H1 (cell line): ENCODE results near the gene TEX2. TPM values are rescaled to one million over a fixed set of nuclear protein-coding genes. Genes with fewer than 3 reads are reported as not detected.

ENCODE experiments used
- CTCF ChIA-PET: fragments of 300-600 bp; sonication (Branson Sonifier 250); formaldehyde crosslinking; loops from one replicate; lab custom pipeline; 2021; ENCODE audit not compliant: partially characterized antibody; lab: Charles Lee
- POLR2A ChIA-PET: fragments of 300-600 bp; sonication (Branson Sonifier 250); formaldehyde crosslinking; loops from one replicate; lab custom pipeline; 2021; ENCODE audit warnings: inconsistent platforms; ENCODE audit not compliant: partially characterized antibody; lab: Charles Lee
- DNase-seq, 2 experiments: peaks; one replicate each; pipeline versions ENCODE4 v3.0.0 to v3.0.0-alpha.2; 2010 to 2022; ENCODE audit warnings: low spot score in 2 of 2, low read depth in 1 of 2, mixed read lengths in 1 of 2
- FAIRE-seq: peaks from 2 replicates; lab custom pipeline; 2011; peaks lifted over from hg19 to GRCh38; lab: Jason Lieb, UNC
- H2AFZ ChIP-seq: 2 replicates; pipeline ENCODE4 v1.8.1; 2012; ENCODE audit warnings: low read length, inconsistent platforms
- H2AK5ac ChIP-seq: 2 replicates; pipeline ENCODE4 v1.6.1; 2013; ENCODE audit warnings: low read depth, low read length
- H2BK120ac ChIP-seq: replicated peaks from 2 replicates; pipeline ENCODE3; 2013; ENCODE audit warnings: low read depth, low read length, inconsistent platforms
- H2BK12ac ChIP-seq: 2 replicates; pipeline ENCODE4 v1.6.1; 2013; ENCODE audit warnings: low read depth, low read length
- H2BK15ac ChIP-seq: 2 replicates; pipeline ENCODE4 v1.6.1; 2013; ENCODE audit warnings: low read length
- H2BK20ac ChIP-seq: 2 replicates; pipeline ENCODE4 v1.6.1; 2013; ENCODE audit warnings: low read length
- H2BK5ac ChIP-seq: 2 replicates; pipeline ENCODE4 v1.6.1; 2013; ENCODE audit warnings: low read depth, low read length
- H3K14ac ChIP-seq: 2 replicates; pipeline ENCODE4 v1.6.1; 2013; ENCODE audit warnings: inconsistent platforms; ENCODE audit not compliant: insufficient read length
- H3K18ac ChIP-seq: 2 replicates; pipeline ENCODE4 v1.6.1; 2013; ENCODE audit warnings: low read length; ENCODE audit errors: extremely low read depth
- H3K23ac ChIP-seq: 2 replicates; pipeline ENCODE4 v1.6.1; 2013; ENCODE audit warnings: inconsistent platforms; ENCODE audit not compliant: insufficient read length
- H3K23me2 ChIP-seq: 2 replicates; pipeline ENCODE4 v1.6.1; 2013; ENCODE audit warnings: low read depth, low read length
- H3K27ac ChIP-seq: 2 replicates; pipeline ENCODE4 v1.6.1; 2011; ENCODE audit warnings: low read depth, low read length, inconsistent platforms
- H3K27me3 ChIP-seq, 4 experiments: replicated peaks in 1 of 4; 1 replicate in 1 of 4; 2 replicates in 3 of 4; pipeline versions ENCODE4 v1.6.1 to v1.8.1; 2011 to 2013; ENCODE audit warnings: low read length in 3 of 4, mild to moderate bottlenecking in 3 of 4, inconsistent platforms in 2 of 4, mixed read lengths in 2 of 4, moderate library complexity in 1 of 4; ENCODE audit not compliant: control insufficient read depth in 3 of 4, insufficient read depth in 3 of 4; ENCODE audit errors: extremely low read depth in 1 of 4
- H3K36me3 ChIP-seq, 4 experiments: 2 replicates each; pipeline versions ENCODE4 v1.6.1 to v1.8.1; 2011 to 2013; ENCODE audit warnings: mild to moderate bottlenecking in 4 of 4, low read length in 3 of 4, moderate library complexity in 2 of 4, control low read depth in 1 of 4, inconsistent platforms in 1 of 4; ENCODE audit not compliant: insufficient read depth in 4 of 4, control insufficient read depth in 2 of 4
- H3K4ac ChIP-seq: replicated peaks from 2 replicates; pipeline ENCODE3; 2013; ENCODE audit warnings: low read length, low read depth, mixed read lengths, inconsistent platforms; ENCODE audit not compliant: insufficient read length
- H3K4me1 ChIP-seq, 4 experiments: replicated peaks in 1 of 4; 1 replicate in 1 of 4; 2 replicates in 3 of 4; pipeline versions ENCODE4 v1.6.1 to v1.8.1; 2011 to 2013; ENCODE audit warnings: low read length in 3 of 4, inconsistent platforms in 2 of 4, mixed read lengths in 1 of 4; ENCODE audit not compliant: insufficient read depth in 4 of 4, control insufficient read depth in 3 of 4
- H3K4me2 ChIP-seq, 2 experiments: 2 replicates each; pipeline versions ENCODE4 v1.6.1 to v1.8.1; 2011 to 2013; ENCODE audit warnings: low read depth in 2 of 2, low read length in 2 of 2, control low read depth in 1 of 2, inconsistent platforms in 1 of 2, mild to moderate bottlenecking in 1 of 2; ENCODE audit not compliant: insufficient read depth in 1 of 2
- H3K4me3 ChIP-seq, 4 experiments: fragments of 200-600, 300-600 bp in 1 of 4; sonication (generic), shearing (Covaris generic), sonication (Bioruptor Twin) in 1 of 4; 2 replicates each; pipeline versions ENCODE4 v1.5.1 to v1.8.1; 2011 to 2016; ENCODE audit warnings: low read length in 4 of 4, low read depth in 3 of 4, control low read depth in 2 of 4, inconsistent platforms in 2 of 4, mild to moderate bottlenecking in 2 of 4, mixed read lengths in 1 of 4, moderate library complexity in 1 of 4; ENCODE audit not compliant: insufficient read depth in 2 of 4; ENCODE audit errors: extremely low read depth in 1 of 4
- H3K56ac ChIP-seq: replicated peaks from 2 replicates; pipeline ENCODE3; 2013; ENCODE audit warnings: low read depth, mild to moderate bottlenecking, mixed read lengths, low read length, inconsistent platforms; ENCODE audit not compliant: insufficient read length
- H3K79me1 ChIP-seq: 2 replicates; pipeline ENCODE4 v1.6.1; 2013; ENCODE audit warnings: low read depth, low read length, control low read depth
- H3K79me2 ChIP-seq, 2 experiments: 2 replicates each; pipeline versions ENCODE4 v1.6.1 to v1.8.1; 2012 to 2013; ENCODE audit warnings: low read length in 2 of 2, mild to moderate bottlenecking in 2 of 2, inconsistent platforms in 1 of 2; ENCODE audit not compliant: insufficient read depth in 2 of 2, control insufficient read depth in 1 of 2
- H3K9ac ChIP-seq, 4 experiments: replicated peaks in 1 of 4; 1 replicate in 1 of 4; 2 replicates in 3 of 4; pipeline versions ENCODE4 v1.6.1 to v1.8.1; 2011 to 2013; ENCODE audit warnings: low read depth in 3 of 4, low read length in 3 of 4, control low read depth in 2 of 4, mild to moderate bottlenecking in 2 of 4, moderate library complexity in 2 of 4, inconsistent platforms in 1 of 4; ENCODE audit errors: extremely low read depth in 1 of 4
- H3K9me3 ChIP-seq, 2 experiments: 2 replicates each; pipeline versions ENCODE4 v1.6.1 to v1.8.1; 2012 to 2013; ENCODE audit warnings: mild to moderate bottlenecking in 2 of 2, moderate library complexity in 2 of 2, control low read depth in 1 of 2, inconsistent platforms in 1 of 2, low read depth in 1 of 2, low read length in 1 of 2, mixed read lengths in 1 of 2; ENCODE audit not compliant: insufficient read depth in 2 of 2
- H4K20me1 ChIP-seq, 2 experiments: replicated peaks in 1 of 2; 2 replicates each; pipeline versions ENCODE3 to v1.8.1; 2011 to 2013; ENCODE audit warnings: inconsistent platforms in 2 of 2, low read length in 2 of 2, mild to moderate bottlenecking in 1 of 2; ENCODE audit not compliant: insufficient read depth in 2 of 2, control insufficient read depth in 1 of 2
- H4K5ac ChIP-seq: 2 replicates; pipeline ENCODE4 v1.6.1; 2013; ENCODE audit warnings: low read length, low read depth, mixed read lengths, inconsistent platforms; ENCODE audit not compliant: insufficient read length
- H4K8ac ChIP-seq: 2 replicates; pipeline ENCODE4 v1.8.0; 2013; ENCODE audit warnings: mild to moderate bottlenecking, moderate library complexity, low read length, inconsistent platforms; ENCODE audit not compliant: insufficient read depth; ENCODE audit errors: extremely low read depth
- H4K91ac ChIP-seq: replicated peaks from 2 replicates; pipeline ENCODE3; 2013; ENCODE audit warnings: low read length, mixed read lengths, inconsistent platforms; ENCODE audit not compliant: insufficient read length
- BRCA1 ChIP-seq: IDR thresholded peaks from 2 replicates; pipeline ENCODE4 v1.6.1; 2012; ENCODE audit warnings: low read depth, low read length, improper control_type of control experiment
- GABPA ChIP-seq: IDR thresholded peaks from 2 replicates; pipeline ENCODE4 v1.6.1; 2011; ENCODE audit warnings: mild to moderate bottlenecking, low read length, moderate library complexity, borderline replicate concordance; ENCODE audit not compliant: insufficient read depth
- KDM1A ChIP-seq: fragments of 200-600, 300-600 bp; sonication (generic); IDR thresholded peaks from 2 replicates; pipeline ENCODE4 v1.7.1; 2016; ENCODE audit warnings: mild to moderate bottlenecking, low read length, borderline replicate concordance
- MAFK ChIP-seq: IDR thresholded peaks from 2 replicates; pipeline ENCODE4 v1.6.1; 2012; ENCODE audit warnings: low read depth, mild to moderate bottlenecking, improper control_type of control experiment, low read length
- NANOG ChIP-seq: IDR thresholded peaks from 2 replicates; pipeline ENCODE4 v1.6.1; 2011; ENCODE audit warnings: low read length, low read depth, mild to moderate bottlenecking, inconsistent platforms; ENCODE audit not compliant: insufficient read depth, poor library complexity, severe bottlenecking
- RBBP5 ChIP-seq: IDR thresholded peaks from 2 replicates; pipeline ENCODE4 v1.7.1; 2012; ENCODE audit warnings: low read depth, mild to moderate bottlenecking, inconsistent platforms, low read length, moderate library complexity, borderline replicate concordance
- RNF2 ChIP-seq: fragments of 200-900, 300-1000 bp; sonication (generic); IDR thresholded peaks from 2 replicates; pipeline ENCODE4 v1.7.1; 2016; ENCODE audit warnings: borderline replicate concordance, low read depth, mild to moderate bottlenecking, antibody characterized with exemption, low read length; ENCODE audit not compliant: poor library complexity, severe bottlenecking; ENCODE audit errors: missing control alignments
- TAF1 ChIP-seq: IDR thresholded peaks from 2 replicates; pipeline ENCODE4 v1.6.1; 2011; ENCODE audit warnings: mild to moderate bottlenecking, low read depth, low read length
- WGBS, 2 experiments: shearing (Covaris generic) in 1 of 2; methylation state at CpG; one replicate each; pipeline versions ENCODE4 v1.1.6 to v1.1.7; 2013 to 2015; ENCODE audit warnings: low lambda C conversion rate in 2 of 2, mixed read lengths in 2 of 2, inconsistent platforms in 1 of 2, low coverage in 1 of 2, missing lambda C conversion rate in 1 of 2; ENCODE audit not compliant: insufficient replicate concordance in 2 of 2, insufficient coverage in 1 of 2, insufficient read length in 1 of 2; ENCODE audit errors: extremely low coverage in 1 of 2, missing lambda C conversion rate in 1 of 2; 5-methylcytosine and 5-hydroxymethylcytosine counted together
- polyA plus RNA-seq, 7 experiments: library from polyadenylated mRNA; depleted of rRNA in 3 of 7; stranded (reverse) in 5 of 7; unstranded in 2 of 7; fragments of >200 nt in 5 of 7; fragments of 200-250 nt in 2 of 7; gene quantifications; 1 replicate in 5 of 7; 2 replicates in 1 of 7; 4 replicates in 1 of 7; pipeline versions ENCODE4 v1.2.1 to v1.2.3, GENCODE V29; 2011 to 2013; ENCODE audit warnings: missing spikeins in 2 of 7, mixed read lengths in 2 of 7
- total RNA-seq: library from RNA; stranded (reverse); fragmentation: NEBNext Ultra II Directional; extraction: Animal tissue kit (Norgen Biotek cat#: 25700); gene quantifications from 2 replicates; pipeline ENCODE4 v1.2.1, GENCODE V29; 2021
- TF ChIP-seq, protein P1 (sequence below), 3 experiments: IDR thresholded peaks; 1 replicate in 2 of 3; 2 replicates in 1 of 3; pipeline versions ENCODE4 v1.5.1 to v1.6.1; 2011; ENCODE audit warnings: low read length in 3 of 3, mild to moderate bottlenecking in 3 of 3, inconsistent platforms in 2 of 3, low read depth in 1 of 3, moderate library complexity in 1 of 3; ENCODE audit not compliant: insufficient read depth in 1 of 3; ENCODE audit errors: control extremely low read depth in 1 of 3

Gene TEX2
- total and polyA plus RNA-seq, 2 of the 8 experiments (the other 6 are each of a cell fraction or from before 2014, with no cell fraction given) = 6.1 to 15.6 TPM

DNA sequence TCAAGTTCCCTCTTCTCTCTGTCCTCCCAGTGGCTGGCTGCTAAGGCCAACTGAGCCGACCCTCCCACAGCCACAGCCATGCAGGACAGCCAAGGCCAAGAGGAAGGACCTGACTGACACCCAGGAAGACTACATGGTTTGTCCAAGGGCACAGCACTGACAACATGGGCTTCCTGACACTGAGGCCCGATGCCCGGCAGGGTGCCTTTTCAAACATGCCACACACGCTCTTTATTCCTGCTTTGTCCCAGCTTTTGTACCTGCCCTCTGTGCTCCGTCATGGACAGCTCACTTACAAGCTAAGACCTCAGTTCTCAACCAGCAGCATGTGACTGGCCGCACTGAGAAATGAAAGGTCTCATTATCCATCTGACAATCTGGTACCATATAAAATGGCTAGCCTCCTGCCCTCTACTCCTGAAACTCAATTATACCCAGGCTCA, 45.8 kb downstream of the TEX2 start:
- Histone ChIP-seq H3K23ac (no peak overlapping the region), H3K18ac (no peak overlapping the region), H3K14ac (no peak overlapping the region), H3K9me3 (no peaks in the 10 kb centered on the region), H3K79me2 (peaks cover 3 to 11% of the 10 kb centered on the region in 2 experiments; a peak in 2 of 4 replicates), H3K23me2 (no peaks in the 10 kb centered on the region), H3K4me2 (no peak overlapping the region), H3K4ac (no peak overlapping the region), H4K5ac (no peak overlapping the region), H3K4me3 (no peak overlapping the region), H2BK15ac (no peak overlapping the region), H3K27me3 (no peaks in the 10 kb centered on the region), H3K27ac (no peak overlapping the region), H2BK5ac (no peak overlapping the region), H2AFZ (no peak overlapping the region), H3K4me1 (peaks cover 0 to 8% (median 6%) of the 10 kb centered on the region in 4 experiments; a peak in 6 of 7 replicates), H4K8ac (peak overlapping the region; percentile 39; the same call in 1 of the 2 replicates), H3K79me1 (no peaks in the 10 kb centered on the region; the same call in 1 of the 2 replicates), H3K9ac (no peak overlapping the region), H4K91ac (no peak overlapping the region), H2AK5ac (peak overlapping the region; percentile 29; the same call in 1 of the 2 replicates), H2BK12ac (0 out of 2 replicates have a peak overlapping the region, but pooled peaks have one; percentile 60), H3K56ac (no peak overlapping the region), H2BK20ac (no peak overlapping the region), H3K36me3 (peaks cover 0 to 2% (median 0%) of the 10 kb centered on the region in 4 experiments; a peak in 2 of 8 replicates), H2BK120ac (no peak overlapping the region), H4K20me1 (no peaks in the 10 kb centered on the region)
- WGBS, 2 experiments = 86% methylated on average over 6 of the region's 6 CpGs; no CpG with 5 or more reads in 1 of the 2 experiments
- ChIA-PET CTCF (interaction anchor here (0.6 to 4.4 kb wide), 12 partner anchors 11 to 192 kb away, joined by 3 to 34 read pairs (median 4); no protein-coding TSS in a partner anchor), POLR2A (interaction anchor here (0.7 to 1.1 kb wide), 2 partner anchors 12 to 71 kb away, joined by 3 read pairs; no protein-coding TSS in a partner anchor)
- FAIRE-seq (no peak), DNase-seq (no peak)
- TF ChIP-seq KDM1A (no peak), TAF1 (no peak), GABPA (no peak), NANOG (no peak), RBBP5 (no peak), RNF2 (no peak), MAFK (no peak), BRCA1 (no peak)
- TF ChIP-seq, protein P1, sequence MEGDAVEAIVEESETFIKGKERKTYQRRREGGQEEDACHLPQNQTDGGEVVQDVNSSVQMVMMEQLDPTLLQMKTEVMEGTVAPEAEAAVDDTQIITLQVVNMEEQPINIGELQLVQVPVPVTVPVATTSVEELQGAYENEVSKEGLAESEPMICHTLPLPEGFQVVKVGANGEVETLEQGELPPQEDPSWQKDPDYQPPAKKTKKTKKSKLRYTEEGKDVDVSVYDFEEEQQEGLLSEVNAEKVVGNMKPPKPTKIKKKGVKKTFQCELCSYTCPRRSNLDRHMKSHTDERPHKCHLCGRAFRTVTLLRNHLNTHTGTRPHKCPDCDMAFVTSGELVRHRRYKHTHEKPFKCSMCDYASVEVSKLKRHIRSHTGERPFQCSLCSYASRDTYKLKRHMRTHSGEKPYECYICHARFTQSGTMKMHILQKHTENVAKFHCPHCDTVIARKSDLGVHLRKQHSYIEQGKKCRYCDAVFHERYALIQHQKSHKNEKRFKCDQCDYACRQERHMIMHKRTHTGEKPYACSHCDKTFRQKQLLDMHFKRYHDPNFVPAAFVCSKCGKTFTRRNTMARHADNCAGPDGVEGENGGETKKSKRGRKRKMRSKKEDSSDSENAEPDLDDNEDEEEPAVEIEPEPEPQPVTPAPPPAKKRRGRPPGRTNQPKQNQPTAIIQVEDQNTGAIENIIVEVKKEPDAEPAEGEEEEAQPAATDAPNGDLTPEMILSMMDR (IDR thresholded peaks at IDR 0.05; ENCODE audit: control extremely low read depth in 1 of 3, insufficient read depth in 1 of 3, low read depth in 1 of 3, low read length in 3 of 3) = no peak; a peak in 1 of 4 replicates
